ENCODE measurements around the gene MAP2K3. TPM values are rescaled to one million over a fixed set of nuclear protein-coding genes. Genes with fewer than 3 reads are reported as not detected.

Gene MAP2K3
- total and polyA plus RNA-seq, 4 donors = 36.4 to 111 (median 76.7) TPM

GRCh38 chr17:21361020-21361809 is 76.7 kb downstream of the MAP2K3 start:
- no peaks in the 10 kb centered on the region for H3K36me3 ChIP-seq (ENCODE audit: control insufficient read depth in 4 of 4, insufficient read depth in 4 of 4, low read length in 4 of 4)
- DNase-seq (no peak), ATAC-seq (ENCODE audit: insufficient read depth, low FRiP score) (no peak)
- H3K9me3 ChIP-seq (ENCODE audit: control insufficient read depth in 4 of 4, insufficient read depth in 3 of 4, low read length in 3 of 4) = no peaks in the 10 kb centered on the region
- no peak overlapping the region for H3K9ac ChIP-seq (ENCODE audit: insufficient read depth in 1 of 2, low read length in 2 of 2)
- no peak overlapping the region for H3K27ac ChIP-seq (ENCODE audit: low read depth in 1 of 2, low read length in 1 of 2)
- no peaks in the 10 kb centered on the region for H3K27me3 ChIP-seq (ENCODE audit: control insufficient read depth in 3 of 3, insufficient read depth in 3 of 3, low read length in 2 of 3)
- H3K4me1 ChIP-seq (ENCODE audit: control insufficient read depth in 5 of 5, insufficient read depth in 5 of 5, low read length in 5 of 5) = peaks cover 0 to 7% (median 0%) of the 10 kb centered on the region in 5 donors
- no peak for TF ChIP-seq CTCF (IDR thresholded peaks at IDR 0.05; ENCODE audit: control extremely low read depth, extremely low read depth)
- 67 to 83% methylated on average over 5 of the region's 5 CpGs for WGBS, 2 donors
- H3K4me3 ChIP-seq = no peak overlapping the region

GRCh38 chr17:21362331-21362931 is 77.9 kb downstream of the MAP2K3 start:
- Histone ChIP-seq H3K36me3 (ENCODE audit: control insufficient read depth in 4 of 4, insufficient read depth in 4 of 4, low read length in 4 of 4) (no peaks in the 10 kb centered on the region), H3K4me1 (ENCODE audit: control insufficient read depth in 5 of 5, insufficient read depth in 5 of 5, low read length in 5 of 5) (peaks cover 0 to 7% (median 0%) of the 10 kb centered on the region in 5 donors), H3K4me3 (no peak overlapping the region), H3K9ac (ENCODE audit: insufficient read depth in 1 of 2, low read length in 2 of 2) (no peak overlapping the region), H3K9me3 (ENCODE audit: control insufficient read depth in 4 of 4, insufficient read depth in 3 of 4, low read length in 3 of 4) (no peaks in the 10 kb centered on the region), H3K27ac (ENCODE audit: low read depth in 1 of 2, low read length in 1 of 2) (no peak overlapping the region), H3K27me3 (ENCODE audit: control insufficient read depth in 3 of 3, insufficient read depth in 3 of 3, low read length in 2 of 3) (no peaks in the 10 kb centered on the region)
- DNase-seq (no peak), ATAC-seq (ENCODE audit: insufficient read depth, low FRiP score) (no peak)
- no peak for TF ChIP-seq CTCF (IDR thresholded peaks at IDR 0.05; ENCODE audit: control extremely low read depth, extremely low read depth)

GRCh38 chr17:21363776-21364642 is 79.5 kb downstream of the MAP2K3 start:
- Histone ChIP-seq H3K9ac (ENCODE audit: insufficient read depth in 1 of 2, low read length in 2 of 2) (no peak overlapping the region), H3K4me3 (no peak overlapping the region), H3K27me3 (ENCODE audit: control insufficient read depth in 3 of 3, insufficient read depth in 3 of 3, low read length in 2 of 3) (no peaks in the 10 kb centered on the region), H3K9me3 (ENCODE audit: control insufficient read depth in 4 of 4, insufficient read depth in 3 of 4, low read length in 3 of 4) (no peaks in the 10 kb centered on the region), H3K4me1 (ENCODE audit: control insufficient read depth in 5 of 5, insufficient read depth in 5 of 5, low read length in 5 of 5) (peaks cover 0 to 2% (median 0%) of the 10 kb centered on the region in 5 donors), H3K36me3 (ENCODE audit: control insufficient read depth in 4 of 4, insufficient read depth in 4 of 4, low read length in 4 of 4) (no peaks in the 10 kb centered on the region), H3K27ac (ENCODE audit: low read depth in 1 of 2, low read length in 1 of 2) (no peak overlapping the region)
- no peak for TF ChIP-seq CTCF (IDR thresholded peaks at IDR 0.05; ENCODE audit: control extremely low read depth, extremely low read depth)
- DNase-seq (no peak), ATAC-seq (ENCODE audit: insufficient read depth, low FRiP score) (no peak)
- 85 to 88% methylated on average over 9 of the region's 9 CpGs for WGBS, 2 donors

Other genes with a start within 250 kb of the MAP2K3 start
- gene USP22, start 241.7 kb upstream of the MAP2K3 start, total RNA-seq = 100 to 1,000 TPM; 169 to 180 TPM
- gene USP22, start 241.7 kb upstream of the MAP2K3 start, polyA plus RNA-seq = 10 to 100 TPM; 33.3 to 55.8 TPM
- gene DHRS7B, start 157.7 kb upstream of the MAP2K3 start, total RNA-seq = 10 to 100 TPM; 19.4 to 26.1 TPM
- 10 to 100 TPM; 37.3 to 55.6 TPM for gene DHRS7B, start 157.7 kb upstream of the MAP2K3 start, polyA plus RNA-seq
- 10 to 100 TPM; 12.1 to 26.1 TPM for gene TMEM11, start 70.5 kb upstream of the MAP2K3 start, total RNA-seq
- gene TMEM11, start 70.5 kb upstream of the MAP2K3 start, polyA plus RNA-seq = 10 to 100 TPM; 28.1 to 29.4 TPM
- gene NATD1, start 31.3 kb upstream of the MAP2K3 start, total RNA-seq = 1 to 10 TPM; 6.9 to 8.1 TPM
- gene NATD1, start 31.3 kb upstream of the MAP2K3 start, polyA plus RNA-seq = 1 to 10 TPM; 4.8 to 6.3 TPM
- gene KCNJ12, start 91.6 kb downstream of the MAP2K3 start, total RNA-seq = 1 to 10 TPM; 3.4 to 6.6 TPM
- 1 to 10 TPM in 1 of 2 donors, under 1 TPM in 1; 0.67 to 1.6 TPM for gene KCNJ12, start 91.6 kb downstream of the MAP2K3 start, polyA plus RNA-seq